OCI-LY7 (cell line): ENCODE data around the gene APELA. TPM values are rescaled to one million over a fixed set of nuclear protein-coding genes. Genes with fewer than 3 reads are reported as not detected.
"Not testable (repeated sequence)": the region's sequence is repeated elsewhere in the genome, so short reads cannot be mapped to it uniquely, and the experiment has no call there.

Experiments
- BruUV-seq: library from RNA; stranded (reverse); fragments of 400-500 nt; replicated peaks from 2 replicates; lab custom pipeline; 2021; lab: Mats Ljungman, UMichigan
- CTCF ChIA-PET: fragments of 300-600 bp; sonication (Branson Sonifier 250); formaldehyde crosslinking; loops from one replicate; lab custom pipeline; 2022; ENCODE audit warnings: antibody characterized with exemption; ENCODE audit not compliant: unreplicated experiment; lab: Charles Lee
- POLR2A ChIA-PET: fragments of 300-600 bp; sonication (Branson Sonifier 250); formaldehyde crosslinking; loops from one replicate; lab custom pipeline; 2022; ENCODE audit warnings: antibody characterized with exemption; lab: Charles Lee
- DNase-seq: peaks from one replicate; pipeline ENCODE4 v3.0.0-alpha.2; 2015; ENCODE audit warnings: low spot score
- H2AFZ ChIP-seq: fragments of 200-600 bp; sonication (generic), shearing (Covaris generic); 2 replicates; pipeline ENCODE4 v1.6.1; 2014; ENCODE audit warnings: mild to moderate bottlenecking, antibody characterized with exemption, low read length, moderate library complexity
- H3K27ac ChIP-seq: fragments of 200-600 bp; sonication (generic); 2 replicates; pipeline ENCODE4 v1.5.1; 2014; ENCODE audit warnings: mixed run types, low read depth, mild to moderate bottlenecking, moderate library complexity, low read length, inconsistent platforms; ENCODE audit not compliant: poor library complexity, severe bottlenecking
- H3K36me3 ChIP-seq: fragments of 200-600 bp; sonication (generic); 2 replicates; pipeline ENCODE4 v1.6.1; 2014; ENCODE audit warnings: mild to moderate bottlenecking, antibody characterized with exemption, low read length, moderate library complexity, mixed read lengths; ENCODE audit not compliant: insufficient read depth
- H3K4me1 ChIP-seq: fragments of 200-600 bp; sonication (generic); 2 replicates; pipeline ENCODE4 v1.5.1; 2014; ENCODE audit warnings: mild to moderate bottlenecking, low read length; ENCODE audit not compliant: insufficient read depth, poor library complexity, severe bottlenecking
- H3K4me2 ChIP-seq: fragments of 200-600 bp; sonication (generic); 2 replicates; pipeline ENCODE4 v1.6.1; 2014; ENCODE audit warnings: mild to moderate bottlenecking, low read length
- H3K4me3 ChIP-seq: fragments of 200-600 bp; sonication (generic); 2 replicates; pipeline ENCODE4 v1.5.1; 2014; ENCODE audit warnings: mild to moderate bottlenecking, low read depth, low read length; ENCODE audit not compliant: poor library complexity, severe bottlenecking
- H3K79me2 ChIP-seq: fragments of 200-600 bp; sonication (generic); 2 replicates; pipeline ENCODE4 v1.6.1; 2016; ENCODE audit warnings: low read depth, mild to moderate bottlenecking, low read length, moderate library complexity, mixed read lengths; ENCODE audit not compliant: insufficient read depth
- H3K9me2 ChIP-seq: fragments of 200-600 bp; sonication (generic); 2 replicates; pipeline ENCODE4 v1.6.1; 2016; ENCODE audit warnings: mild to moderate bottlenecking, low read length, mixed read lengths; ENCODE audit not compliant: insufficient read depth
- H3K9me3 ChIP-seq: fragments of 200-600 bp; sonication (generic); 2 replicates; pipeline ENCODE4 v1.6.1; 2014; ENCODE audit warnings: mild to moderate bottlenecking, mixed run types, low read length, mixed read lengths
- H4K20me1 ChIP-seq: fragments of 200-600 bp; sonication (generic); 2 replicates; pipeline ENCODE4 v1.6.1; 2014; ENCODE audit warnings: mild to moderate bottlenecking, antibody characterized with exemption, low read length, moderate library complexity, mixed read lengths; ENCODE audit not compliant: insufficient read depth
- CTCF ChIP-seq: fragments of 200-600 bp; sonication (generic); conservative IDR thresholded peaks from 2 replicates; pipeline ENCODE4 v1.5.1; 2014; ENCODE audit warnings: mild to moderate bottlenecking, antibody characterized with exemption, low read length, moderate library complexity, mixed read lengths
- EZH2phosphoT487 ChIP-seq: fragments of 200-600 bp; sonication (generic); IDR thresholded peaks from 2 replicates; pipeline ENCODE4 v1.6.1; 2018; ENCODE audit warnings: low read depth, borderline replicate concordance, mild to moderate bottlenecking, mixed run types, antibody characterized with exemption, low read length, moderate library complexity, mixed read lengths
- intact Hi-C: fragments of 100-400 bp; cut with micrococcal nuclease; formaldehyde crosslinking; loops from one replicate; pipeline ENCODE4 v1.10.0; 2022; ENCODE audit not compliant: unreplicated experiment
- total RNA-seq, 2 experiments: library from RNA; depleted of rRNA in 1 of 2; stranded (reverse); fragments of >200 nt in 1 of 2; shearing (Covaris generic) in 1 of 2; gene quantifications; 2 replicates each; pipeline ENCODE4 v1.2.3, GENCODE V29; 2014 to 2022

The APELA gene
- total RNA-seq, 2 experiments from 2014 or later: not detected

DNA sequence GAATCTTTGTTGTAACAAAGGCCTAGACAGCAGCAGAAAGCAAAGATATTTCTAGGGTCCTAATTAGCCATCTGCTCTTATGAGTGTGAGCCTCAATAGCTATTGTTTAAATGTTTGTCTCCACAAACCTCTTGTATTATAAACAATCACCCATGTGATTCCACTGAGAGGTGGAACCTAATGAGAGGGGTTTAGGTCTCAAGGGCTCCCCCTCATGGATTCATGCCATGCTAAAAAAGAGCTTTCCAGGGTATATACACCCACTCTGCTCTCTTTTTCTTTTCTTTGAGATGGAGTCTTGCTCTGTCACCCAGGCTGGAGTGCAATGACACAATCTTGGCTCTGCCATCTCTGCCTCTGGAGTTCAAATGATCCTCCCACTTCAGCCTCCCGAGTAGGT, 58.4 kb downstream of the APELA start:
- peak; percentile 36 for DNase-seq
- no TSS peak for BruUV-seq
- Histone ChIP-seq H3K9me2 (no peaks in the 10 kb centered on the region), H3K4me2 (no peak overlapping the region), H4K20me1 (no peaks in the 10 kb centered on the region), H3K27ac (no peak overlapping the region), H3K79me2 (no peaks in the 10 kb centered on the region), H3K9me3 (no peaks in the 10 kb centered on the region), H3K4me3 (no peak overlapping the region), H3K36me3 (no peaks in the 10 kb centered on the region), H3K4me1 (no peaks in the 10 kb centered on the region), H2AFZ (no peak overlapping the region)
- POLR2A ChIA-PET: interaction anchor here (0.7 to 2.7 kb wide), 7 partner anchors 9 to 99 kb away, joined by 3 to 21 read pairs (median 4); no protein-coding TSS in a partner anchor
- no peak for TF ChIP-seq EZH2phosphoT487
- TF ChIP-seq CTCF: peak; percentile 72
- intact Hi-C loops: loop anchor here (1.0 to 5.0 kb wide), 3 partner anchors 42 to 172 kb away; partner anchors contain the start of gene TRIM61
- CTCF ChIA-PET: interaction anchor here (0.7 to 1.1 kb wide), 4 partner anchors 15 to 42 kb away, joined by 3 to 7 read pairs (median 3); no protein-coding TSS in a partner anchor

- not testable (repeated sequence) for H3K4me2 ChIP-seq, H3K27ac ChIP-seq, H3K4me1 ChIP-seq, H3K36me3 ChIP-seq, H3K4me3 ChIP-seq, H3K9me2 ChIP-seq, BruUV-seq, H4K20me1 ChIP-seq, H3K79me2 ChIP-seq, H3K9me3 ChIP-seq, DNase-seq
- ChIA-PET CTCF (interaction anchor here (0.7 to 1.1 kb wide), 6 partner anchors 11 to 42 kb away, joined by 3 to 7 read pairs (median 3); no protein-coding TSS in a partner anchor), POLR2A (interaction anchor here (0.8 to 2.7 kb wide), 4 partner anchors 9 to 42 kb away, joined by 3 to 21 read pairs (median 4); no protein-coding TSS in a partner anchor)
- H2AFZ ChIP-seq: peak overlapping the region; percentile 34; the same call in 1 of the 2 replicates
- intact Hi-C loops: loop anchor here (1.0 to 5.0 kb wide), 3 partner anchors 41 to 171 kb away; partner anchors contain the start of gene TRIM61
Observed at GRCh38 chr4:164935865-164936606, 59.1 kb downstream of the APELA start.

DNA sequence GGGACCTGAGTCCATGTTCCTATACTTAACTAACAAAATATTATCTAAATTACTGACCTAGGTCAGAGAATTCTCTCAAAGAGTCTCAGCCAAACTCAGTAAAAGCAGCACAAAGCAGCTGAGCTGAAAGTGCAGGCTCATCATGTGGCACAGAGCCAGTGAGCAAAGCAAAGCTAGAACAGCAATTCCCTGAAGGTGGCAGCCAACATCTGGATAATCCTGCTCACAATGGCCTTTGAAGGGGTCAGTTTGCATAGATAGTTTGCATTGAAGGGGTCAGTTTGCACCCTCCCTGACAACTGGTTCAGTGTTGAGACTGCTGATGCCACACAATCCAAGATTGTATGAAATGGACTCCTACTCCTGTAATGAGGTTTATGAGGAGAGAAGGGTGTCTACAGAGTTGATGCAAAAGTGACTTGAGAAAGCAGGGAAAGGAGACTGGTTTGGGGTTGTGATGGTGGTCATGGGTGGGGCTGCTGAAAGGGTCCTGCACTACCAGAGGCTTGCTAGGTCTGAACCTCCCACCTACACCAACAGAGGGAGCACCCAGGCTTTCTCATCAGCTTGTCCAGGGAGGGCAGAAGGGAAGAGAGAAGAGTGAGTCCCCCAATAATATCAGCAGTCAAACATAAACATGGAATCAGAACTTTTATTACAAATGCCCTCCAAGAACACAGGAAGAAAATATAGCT, 60.7 kb downstream of the APELA start:
- no peaks in the 10 kb centered on the region for H3K79me2 ChIP-seq
- H3K36me3 ChIP-seq: no peaks in the 10 kb centered on the region
- H3K9me2 ChIP-seq: no peaks in the 10 kb centered on the region
- peak; percentile 23 for DNase-seq
- H4K20me1 ChIP-seq: no peaks in the 10 kb centered on the region
- no peaks in the 10 kb centered on the region for H3K4me1 ChIP-seq
- TF ChIP-seq EZH2phosphoT487 (no peak), CTCF (peak; percentile 61)
- BruUV-seq: no TSS peak
- H3K4me2 ChIP-seq: no peak overlapping the region
- H3K27ac ChIP-seq: no peak overlapping the region
- H3K9me3 ChIP-seq: no peaks in the 10 kb centered on the region
- ChIA-PET POLR2A (interaction anchor here (1.0 kb wide), 1 partner anchor 9 kb away, joined by 6 read pairs; no protein-coding TSS in a partner anchor), CTCF (interaction anchor here (1.2 kb wide), 1 partner anchor 39 kb away, joined by 4 read pairs; no protein-coding TSS in a partner anchor)
- intact Hi-C loops: loop anchor here (5.0 kb wide), 2 partner anchors 40 to 170 kb away; partner anchors contain the start of gene TRIM61
- H3K4me3 ChIP-seq: no peak overlapping the region
- no peak overlapping the region for H2AFZ ChIP-seq
